ENCODE data around the gene LRRC40.

Gene LRRC40

DNA sequence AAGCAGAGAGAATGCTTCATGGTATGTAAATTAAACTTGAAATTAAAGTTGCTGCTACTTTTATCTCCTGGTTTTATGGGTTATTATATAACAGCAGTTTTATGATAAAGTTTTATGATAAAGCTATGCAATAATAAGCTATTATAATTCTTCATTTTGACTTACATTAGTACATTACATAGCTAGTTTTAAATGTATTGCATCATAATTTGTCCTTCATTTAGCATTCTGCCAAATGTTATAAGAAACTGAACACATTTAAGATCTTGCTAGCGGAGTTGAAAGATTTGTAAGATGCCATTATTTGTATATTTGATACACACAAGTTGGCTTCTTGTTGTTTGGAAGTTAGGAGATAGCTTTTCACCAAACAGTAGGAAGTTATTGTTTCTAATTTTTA lies 101.6 kb downstream of the LRRC40 start:
- ChIA-PET POLR2A (no interaction called here), CTCF (interaction anchor here (1.0 kb wide), 1 partner anchor 843 kb away, joined by 3 read pairs; no protein-coding TSS in a partner anchor)
- no CpG with 5 or more reads among the region's 1 CpG for WGBS (ENCODE audit: insufficient coverage)
- no peak for DNase-seq
- no peaks in the 10 kb centered on the region for H3K4me1 ChIP-seq (ENCODE audit: control extremely low read depth in 1 of 4, control insufficient read depth in 4 of 4, insufficient read depth in 4 of 4, low read length in 3 of 4)
- H3K9me3 ChIP-seq (ENCODE audit: control extremely low read depth in 1 of 5, control insufficient read depth in 4 of 5, insufficient read depth in 2 of 5, low read depth in 1 of 5, low read length in 4 of 5), result no peaks in the 10 kb centered on the region
- no peak overlapping the region for H3K27ac ChIP-seq (ENCODE audit: insufficient read depth in 1 of 2, low read depth in 1 of 2, low read length in 2 of 2, poor library complexity in 1 of 2, severe bottlenecking in 2 of 2)
- H3K4me3 ChIP-seq (ENCODE audit: control insufficient read depth in 1 of 7, extremely low read depth in 1 of 7, insufficient read depth in 4 of 7, low read depth in 2 of 7, low read length in 6 of 7), result no peak overlapping the region
- H3K27me3 ChIP-seq (replicated peaks in 2 of 5; ENCODE audit: control insufficient read depth in 4 of 5, insufficient read depth in 5 of 5, low read length in 4 of 5), result no peaks in the 10 kb centered on the region
- no peaks in the 10 kb centered on the region for H3K36me3 ChIP-seq (ENCODE audit: control insufficient read depth in 4 of 4, insufficient read depth in 4 of 4, low read length in 3 of 4)

DNA sequence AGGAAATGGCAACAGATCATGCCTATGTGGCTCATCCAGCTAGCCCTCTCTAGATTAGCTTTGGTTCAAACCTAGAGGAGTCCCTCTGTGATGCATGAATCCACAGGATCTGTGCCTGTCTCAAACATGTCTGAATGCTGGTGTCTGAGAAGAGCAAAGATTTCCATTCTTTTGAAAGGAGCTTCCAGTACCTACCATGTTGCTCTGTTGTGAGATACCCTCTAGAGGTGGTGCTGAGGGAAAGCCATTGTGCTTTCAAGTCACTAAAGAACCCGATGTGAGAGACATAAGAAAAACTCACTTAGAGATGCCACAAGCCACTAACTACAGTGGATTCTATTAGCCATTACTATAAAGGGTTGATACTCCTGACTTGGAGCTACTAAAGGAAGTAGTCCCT lies 103.6 kb downstream of the LRRC40 start:
- Histone ChIP-seq H3K27ac (ENCODE audit: insufficient read depth in 1 of 2, low read depth in 1 of 2, low read length in 2 of 2, poor library complexity in 1 of 2, severe bottlenecking in 2 of 2) (no peak overlapping the region), H3K27me3 (replicated peaks in 2 of 5; ENCODE audit: control insufficient read depth in 4 of 5, insufficient read depth in 5 of 5, low read length in 4 of 5) (no peaks in the 10 kb centered on the region), H3K36me3 (ENCODE audit: control insufficient read depth in 4 of 4, insufficient read depth in 4 of 4, low read length in 3 of 4) (no peaks in the 10 kb centered on the region), H3K4me3 (ENCODE audit: control insufficient read depth in 1 of 7, extremely low read depth in 1 of 7, insufficient read depth in 4 of 7, low read depth in 2 of 7, low read length in 6 of 7) (no peak overlapping the region), H3K4me1 (ENCODE audit: control extremely low read depth in 1 of 4, control insufficient read depth in 4 of 4, insufficient read depth in 4 of 4, low read length in 3 of 4) (no peaks in the 10 kb centered on the region), H3K9me3 (ENCODE audit: control extremely low read depth in 1 of 5, control insufficient read depth in 4 of 5, insufficient read depth in 2 of 5, low read depth in 1 of 5, low read length in 4 of 5) (no peaks in the 10 kb centered on the region)
- WGBS (ENCODE audit: insufficient coverage), result no CpG with 5 or more reads among the region's 1 CpG
- CTCF ChIA-PET, result no interaction called here
- DNase-seq, result no peak
- POLR2A ChIA-PET, result no interaction called here

GRCh38 chr1:70101231-70101630 lies 104.1 kb downstream of the LRRC40 start:
- POLR2A ChIA-PET, result no interaction called here
- WGBS (ENCODE audit: insufficient coverage), result 92% methylated on average over 2 of the region's 2 CpGs
- CTCF ChIA-PET, result no interaction called here
- Histone ChIP-seq H3K4me3 (ENCODE audit: control insufficient read depth in 1 of 7, extremely low read depth in 1 of 7, insufficient read depth in 4 of 7, low read depth in 2 of 7, low read length in 6 of 7) (no peak overlapping the region), H3K27ac (ENCODE audit: insufficient read depth in 1 of 2, low read depth in 1 of 2, low read length in 2 of 2, poor library complexity in 1 of 2, severe bottlenecking in 2 of 2) (no peak overlapping the region), H3K9me3 (ENCODE audit: control extremely low read depth in 1 of 5, control insufficient read depth in 4 of 5, insufficient read depth in 2 of 5, low read depth in 1 of 5, low read length in 4 of 5) (no peaks in the 10 kb centered on the region), H3K4me1 (ENCODE audit: control extremely low read depth in 1 of 4, control insufficient read depth in 4 of 4, insufficient read depth in 4 of 4, low read length in 3 of 4) (no peaks in the 10 kb centered on the region), H3K27me3 (replicated peaks in 2 of 5; ENCODE audit: control insufficient read depth in 4 of 5, insufficient read depth in 5 of 5, low read length in 4 of 5) (no peaks in the 10 kb centered on the region), H3K36me3 (ENCODE audit: control insufficient read depth in 4 of 4, insufficient read depth in 4 of 4, low read length in 3 of 4) (no peaks in the 10 kb centered on the region)
- DNase-seq, result no peak

All from common myeloid progenitor, CD34-positive (primary cell).